HepG2 (cell line): Measurements from ENCODE around the gene ERLIN1. TPM values are rescaled to one million over a fixed set of nuclear protein-coding genes. Genes with fewer than 3 reads are reported as not detected.
A peak's percentile ranks its signal among the peaks of the same experiment; 100 is the strongest.

Experiments
- EED ChIP-seq: sonication (generic); formaldehyde crosslinking; IDR thresholded peaks from 2 replicates; pipeline ENCODE4 v1.5.0; 2020; ENCODE audit warnings: mild to moderate bottlenecking, missing genetic modification reagents
- HDAC6 ChIP-seq: fragments of 200-600 bp; sonication (generic); IDR thresholded peaks from 2 replicates; pipeline ENCODE4 v1.7.0; 2017; ENCODE audit warnings: mild to moderate bottlenecking, antibody characterized with exemption, low read length, low read depth
- IKZF1 ChIP-seq: fragments of 450-650 bp; IDR thresholded peaks from 2 replicates; pipeline ENCODE4 v1.7.1; 2016
- MEIS2 ChIP-seq: sonication (generic); formaldehyde crosslinking; IDR thresholded peaks from 2 replicates; pipeline ENCODE4 v1.9.0; 2021; ENCODE audit warnings: mild to moderate bottlenecking, missing genetic modification reagents
- NCOR1 ChIP-seq: fragments of 200-600 bp; sonication (generic); IDR thresholded peaks from 2 replicates; pipeline ENCODE4 v1.7.0; 2017; ENCODE audit warnings: antibody characterized with exemption, low read length, borderline replicate concordance
- RBM22 ChIP-seq: fragments of 200-400 bp; formaldehyde crosslinking; optimal IDR thresholded peaks from 2 replicates; pipeline ENCODE3; 2017; ENCODE audit warnings: mild to moderate bottlenecking, low read length, moderate library complexity
- ZFAT ChIP-seq: sonication (generic); formaldehyde crosslinking; conservative IDR thresholded peaks from 2 replicates; pipeline ENCODE4 v1.8.1; 2023; ENCODE audit warnings: missing genetic modification reagents, inconsistent platforms
- ZFP36L1 ChIP-seq: sonication (generic); formaldehyde crosslinking; IDR thresholded peaks from 2 replicates; pipeline ENCODE4 v1.8.0; 2022; ENCODE audit warnings: mild to moderate bottlenecking, missing genetic modification reagents, moderate library complexity
- ZNF207 ChIP-seq: fragments of 450-650 bp; IDR thresholded peaks from 2 replicates; pipeline ENCODE4 v1.6.1; 2016; ENCODE audit warnings: antibody characterized with exemption, borderline replicate concordance
- ZNF543 ChIP-seq: sonication (generic); formaldehyde crosslinking; IDR thresholded peaks from 2 replicates; pipeline ENCODE4 v1.4.0; 2020; ENCODE audit warnings: mild to moderate bottlenecking, missing genetic modification reagents
- ZNF616 ChIP-seq: sonication (generic); formaldehyde crosslinking; IDR thresholded peaks from 2 replicates; pipeline ENCODE4 v1.5.0; 2020; ENCODE audit warnings: low read depth, mild to moderate bottlenecking, missing genetic modification reagents
- ZSCAN25 ChIP-seq: sonication (generic); formaldehyde crosslinking; IDR thresholded peaks from 2 replicates; pipeline ENCODE4 v1.8.0; 2022; ENCODE audit warnings: mild to moderate bottlenecking, missing genetic modification reagents
- polyA plus RNA-seq, 8 experiments: library from polyadenylated mRNA; depleted of rRNA in 3 of 8; stranded (reverse) in 7 of 8; unstranded in 1 of 8; fragments of >200 nt; fragmentation: Illumina TruSeq in 4 of 8; extraction: Trizol in 4 of 8; gene quantifications; 2 replicates each; pipeline versions ENCODE4 v1.2.1 to v1.2.3, GENCODE V29; 2011 to 2016; ENCODE audit warnings: low read depth in 4 of 8, missing spikeins in 1 of 8, mixed read lengths in 1 of 8; ENCODE audit not compliant: insufficient read depth in 1 of 8
- total RNA-seq, 5 experiments: library from RNA; depleted of rRNA; stranded (reverse); fragments of >200 nt; fragmentation: Illumina TruSeq; extraction: Trizol; gene quantifications; 2 replicates each; pipeline ENCODE4 v1.2.3, GENCODE V29; 2016; ENCODE audit warnings: low read depth in 1 of 5
- TF ChIP-seq, protein P1 (sequence below): sonication (generic); formaldehyde crosslinking; IDR thresholded peaks from 2 replicates; pipeline ENCODE4 v1.5.0; 2020; ENCODE audit warnings: missing genetic modification reagents
- TF ChIP-seq, protein P2 (sequence below): sonication (generic); formaldehyde crosslinking; IDR thresholded peaks from 2 replicates; pipeline ENCODE4 v1.4.0; 2020; ENCODE audit warnings: missing genetic modification reagents
- TF ChIP-seq, protein P3 (sequence below): sonication (generic); formaldehyde crosslinking; IDR thresholded peaks from 2 replicates; pipeline ENCODE4 v1.5.1; 2020; ENCODE audit warnings: mild to moderate bottlenecking, missing genetic modification reagents, moderate library complexity
- TF ChIP-seq, protein P4 (sequence below): sonication (generic); formaldehyde crosslinking; IDR thresholded peaks from 2 replicates; pipeline ENCODE4 v1.4.0; 2020; ENCODE audit warnings: low read depth, mild to moderate bottlenecking, missing genetic modification reagents
- TF ChIP-seq, protein P5 (sequence below): sonication (generic); formaldehyde crosslinking; IDR thresholded peaks from 2 replicates; pipeline ENCODE4 v1.4.0; 2020; ENCODE audit warnings: mild to moderate bottlenecking, missing genetic modification reagents

Gene ERLIN1
- total and polyA plus RNA-seq, 2 of the 13 experiments (the other 11 are each of a cell fraction or from before 2014, with no cell fraction given), result 56.8 to 69.3 TPM

DNA sequence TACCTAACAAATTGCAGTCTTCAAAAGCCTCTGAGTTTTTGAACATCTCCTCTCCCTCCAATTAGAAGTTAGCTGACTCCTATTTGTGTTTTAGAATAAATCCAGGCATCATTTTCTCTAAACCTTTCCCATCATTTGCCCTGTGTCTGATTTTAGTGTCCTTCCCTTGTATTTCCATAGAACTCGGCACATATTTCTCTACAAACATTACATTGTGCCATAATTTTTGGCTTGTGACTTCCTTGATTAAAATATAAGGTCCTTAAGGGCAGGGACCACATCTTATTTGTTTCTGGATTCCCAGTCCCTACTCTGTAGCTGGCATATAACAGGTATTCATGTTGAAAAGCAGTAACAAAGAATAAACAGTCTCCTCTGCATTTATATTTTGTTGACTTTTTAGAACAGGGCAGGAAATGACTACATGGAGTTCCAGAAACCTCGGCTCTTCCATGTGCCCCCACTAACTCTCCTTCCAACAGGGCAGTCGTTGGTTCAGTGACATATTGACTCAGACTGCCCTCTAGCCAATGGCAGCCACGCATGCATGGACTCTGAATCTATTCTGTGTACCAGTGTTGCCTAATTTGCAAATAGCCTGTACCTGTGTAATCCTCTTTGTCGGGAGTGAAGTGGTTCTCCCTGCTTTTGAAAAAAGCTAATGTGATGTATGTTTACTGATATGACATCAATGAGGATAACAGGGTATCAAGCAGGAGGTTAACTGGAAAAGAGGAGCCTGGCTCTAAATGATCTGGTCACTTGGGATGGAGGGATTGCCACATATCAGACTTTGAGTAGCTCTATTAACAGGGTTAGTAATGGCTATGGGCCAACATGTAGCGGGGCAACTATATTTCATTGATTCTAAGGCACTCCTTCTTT is 84.4 kb downstream of the ERLIN1 start (continued):
- TF ChIP-seq ZNF207 (no peak), ZFAT (CRISPR knock-in tag) (no peak), MEIS2 (CRISPR knock-in tag) (peak; percentile 80), ZFP36L1 (CRISPR knock-in tag) (no peak; the same call in 1 of the 2 replicates), ZNF543 (CRISPR knock-in tag) (peak; percentile 69; the same call in 1 of the 2 replicates), ZNF616 (CRISPR knock-in tag) (no peak), HDAC6 (no peak), IKZF1 (no peak), RBM22 (no peak), ZSCAN25 (CRISPR knock-in tag) (no peak), EED (no peak), NCOR1 (peak; percentile 94)
- TF ChIP-seq, protein P1, sequence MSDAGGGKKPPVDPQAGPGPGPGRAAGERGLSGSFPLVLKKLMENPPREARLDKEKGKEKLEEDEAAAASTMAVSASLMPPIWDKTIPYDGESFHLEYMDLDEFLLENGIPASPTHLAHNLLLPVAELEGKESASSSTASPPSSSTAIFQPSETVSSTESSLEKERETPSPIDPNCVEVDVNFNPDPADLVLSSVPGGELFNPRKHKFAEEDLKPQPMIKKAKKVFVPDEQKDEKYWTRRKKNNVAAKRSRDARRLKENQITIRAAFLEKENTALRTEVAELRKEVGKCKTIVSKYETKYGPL, result no peak
- TF ChIP-seq, protein P2, sequence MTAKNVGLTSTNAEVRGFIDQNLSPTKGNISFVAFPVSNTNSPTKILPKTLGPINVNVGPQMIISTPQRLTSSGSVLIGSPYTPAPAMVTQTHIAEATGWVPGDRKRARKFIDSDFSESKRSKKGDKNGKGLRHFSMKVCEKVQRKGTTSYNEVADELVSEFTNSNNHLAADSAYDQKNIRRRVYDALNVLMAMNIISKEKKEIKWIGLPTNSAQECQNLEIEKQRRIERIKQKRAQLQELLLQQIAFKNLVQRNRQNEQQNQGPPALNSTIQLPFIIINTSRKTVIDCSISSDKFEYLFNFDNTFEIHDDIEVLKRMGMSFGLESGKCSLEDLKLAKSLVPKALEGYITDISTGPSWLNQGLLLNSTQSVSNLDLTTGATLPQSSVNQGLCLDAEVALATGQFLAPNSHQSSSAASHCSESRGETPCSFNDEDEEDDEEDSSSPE (CRISPR knock-in tag), result peak; percentile 64; the same call in 1 of the 2 replicates
- TF ChIP-seq, protein P3, sequence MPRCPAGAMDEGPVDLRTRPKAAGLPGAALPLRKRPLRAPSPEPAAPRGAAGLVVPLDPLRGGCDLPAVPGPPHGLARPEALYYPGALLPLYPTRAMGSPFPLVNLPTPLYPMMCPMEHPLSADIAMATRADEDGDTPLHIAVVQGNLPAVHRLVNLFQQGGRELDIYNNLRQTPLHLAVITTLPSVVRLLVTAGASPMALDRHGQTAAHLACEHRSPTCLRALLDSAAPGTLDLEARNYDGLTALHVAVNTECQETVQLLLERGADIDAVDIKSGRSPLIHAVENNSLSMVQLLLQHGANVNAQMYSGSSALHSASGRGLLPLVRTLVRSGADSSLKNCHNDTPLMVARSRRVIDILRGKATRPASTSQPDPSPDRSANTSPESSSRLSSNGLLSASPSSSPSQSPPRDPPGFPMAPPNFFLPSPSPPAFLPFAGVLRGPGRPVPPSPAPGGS (CRISPR knock-in tag), result no peak
- TF ChIP-seq, protein P4, sequence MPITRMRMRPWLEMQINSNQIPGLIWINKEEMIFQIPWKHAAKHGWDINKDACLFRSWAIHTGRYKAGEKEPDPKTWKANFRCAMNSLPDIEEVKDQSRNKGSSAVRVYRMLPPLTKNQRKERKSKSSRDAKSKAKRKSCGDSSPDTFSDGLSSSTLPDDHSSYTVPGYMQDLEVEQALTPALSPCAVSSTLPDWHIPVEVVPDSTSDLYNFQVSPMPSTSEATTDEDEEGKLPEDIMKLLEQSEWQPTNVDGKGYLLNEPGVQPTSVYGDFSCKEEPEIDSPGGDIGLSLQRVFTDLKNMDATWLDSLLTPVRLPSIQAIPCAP (CRISPR knock-in tag), result no peak
- TF ChIP-seq, protein P5, sequence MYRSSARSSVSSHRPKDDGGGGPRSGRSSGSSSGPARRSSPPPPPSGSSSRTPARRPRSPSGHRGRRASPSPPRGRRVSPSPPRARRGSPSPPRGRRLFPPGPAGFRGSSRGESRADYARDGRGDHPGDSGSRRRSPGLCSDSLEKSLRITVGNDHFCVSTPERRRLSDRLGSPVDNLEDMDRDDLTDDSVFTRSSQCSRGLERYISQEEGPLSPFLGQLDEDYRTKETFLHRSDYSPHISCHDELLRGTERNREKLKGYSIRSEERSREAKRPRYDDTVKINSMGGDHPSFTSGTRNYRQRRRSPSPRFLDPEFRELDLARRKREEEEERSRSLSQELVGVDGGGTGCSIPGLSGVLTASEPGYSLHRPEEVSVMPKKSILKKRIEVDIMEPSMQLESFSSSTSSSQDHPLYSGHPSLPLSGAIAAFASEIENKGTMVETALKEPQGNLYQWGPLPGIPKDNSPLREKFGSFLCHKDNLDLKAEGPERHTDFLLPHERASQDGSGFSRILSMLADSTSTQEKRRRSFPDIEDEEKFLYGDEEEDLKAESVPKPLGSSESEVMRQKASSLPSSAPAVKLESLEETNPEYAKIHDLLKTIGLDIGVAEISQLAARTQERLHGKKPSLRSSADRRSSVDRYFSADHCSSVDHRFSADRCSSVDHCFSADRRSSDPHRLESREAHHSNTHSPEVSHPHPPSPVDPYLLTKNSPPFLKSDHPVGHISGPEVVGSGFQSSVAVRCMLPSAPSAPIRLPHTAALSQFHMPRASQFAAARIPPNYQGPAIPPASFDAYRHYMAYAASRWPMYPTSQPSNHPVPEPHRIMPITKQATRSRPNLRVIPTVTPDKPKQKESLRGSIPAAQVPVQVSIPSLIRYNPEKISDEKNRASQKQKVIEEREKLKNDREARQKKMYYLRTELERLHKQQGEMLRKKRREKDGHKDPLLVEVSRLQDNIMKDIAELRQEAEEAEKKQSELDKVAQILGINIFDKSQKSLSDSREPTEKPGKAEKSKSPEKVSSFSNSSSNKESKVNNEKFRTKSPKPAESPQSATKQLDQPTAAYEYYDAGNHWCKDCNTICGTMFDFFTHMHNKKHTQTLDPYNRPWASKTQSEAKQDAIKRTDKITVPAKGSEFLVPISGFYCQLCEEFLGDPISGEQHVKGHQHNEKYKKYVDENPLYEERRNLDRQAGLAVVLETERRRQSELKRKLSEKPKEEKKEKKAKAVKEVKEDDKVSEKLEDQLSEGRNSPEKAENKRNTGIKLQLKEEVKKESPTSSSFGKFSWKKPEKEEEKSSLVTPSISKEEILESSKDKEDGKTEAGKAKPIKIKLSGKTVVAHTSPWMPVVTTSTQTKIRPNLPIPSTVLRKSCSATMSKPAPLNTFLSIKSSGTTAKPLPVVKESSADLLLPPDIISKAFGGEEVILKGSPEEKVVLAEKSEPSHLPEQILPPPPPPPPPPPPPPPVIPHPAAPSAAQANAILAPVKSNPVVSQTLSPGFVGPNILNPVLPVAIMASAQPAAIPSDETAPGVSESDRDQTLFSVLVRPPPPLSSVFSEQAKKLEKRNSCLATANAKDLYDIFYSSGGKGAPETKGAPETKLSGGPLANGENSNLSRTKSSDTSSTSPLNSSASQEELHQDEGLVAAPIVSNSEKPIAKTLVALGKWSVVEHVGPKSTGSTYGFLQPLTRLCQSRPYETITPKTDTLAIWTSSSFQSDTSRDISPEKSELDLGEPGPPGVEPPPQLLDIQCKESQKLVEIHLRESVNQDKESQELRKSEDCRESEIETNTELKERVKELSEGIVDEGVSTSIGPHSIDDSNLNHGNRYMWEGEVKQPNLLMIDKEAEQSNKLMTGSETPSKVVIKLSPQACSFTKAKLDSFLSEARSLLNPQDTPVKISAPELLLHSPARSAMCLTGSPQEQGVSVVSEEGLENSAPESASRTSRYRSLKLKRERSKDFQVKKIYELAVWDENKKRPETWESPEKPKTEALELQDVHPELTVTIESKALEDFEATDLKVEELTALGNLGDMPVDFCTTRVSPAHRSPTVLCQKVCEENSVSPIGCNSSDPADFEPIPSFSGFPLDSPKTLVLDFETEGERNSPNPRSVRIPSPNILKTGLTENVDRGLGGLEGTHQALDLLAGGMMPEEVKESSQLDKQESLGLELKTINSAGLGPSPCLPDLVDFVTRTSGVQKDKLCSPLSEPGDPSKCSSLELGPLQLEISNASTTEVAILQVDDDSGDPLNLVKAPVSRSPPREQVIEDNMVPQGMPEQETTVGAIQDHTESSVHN (CRISPR knock-in tag), result no peak
